A673 (cell line): Measurements from ENCODE around the gene POLE3.

Source experiments
- CTCF ChIP-seq: fragments of 300-800, 200-600 bp; sonication (generic); conservative IDR thresholded peaks from 2 replicates; pipeline ENCODE4 v1.5.1; 2017; ENCODE audit warnings: low read depth, mild to moderate bottlenecking, antibody characterized with exemption, low read length, moderate library complexity, mixed read lengths
- EZH2 ChIP-seq: fragments of 200-600 bp; sonication (generic); IDR thresholded peaks from 2 replicates; pipeline ENCODE4 v1.6.1; 2017; ENCODE audit warnings: borderline replicate concordance, low read depth, mild to moderate bottlenecking, mixed read lengths, antibody characterized with exemption, low read length; ENCODE audit not compliant: poor library complexity, severe bottlenecking

- TF ChIP-seq CTCF (no peak), EZH2 (no peak)
Measured at GRCh38 chr9:113373676-113374392, 36.6 kb downstream of the POLE3 start.
